Measurements from ENCODE around the gene TRIP10. TPM values are rescaled to one million over a fixed set of nuclear protein-coding genes. Genes with fewer than 3 reads are reported as not detected.

The TRIP10 gene
- total and polyA plus RNA-seq, 2 of the 13 experiments (the other 11 are each of a cell fraction or from before 2014, with no cell fraction given): 32.5 to 33.2 TPM

- TF ChIP-seq ZBTB4 (CRISPR knock-in tag; IDR thresholded peaks at IDR 0.05; ENCODE audit: borderline replicate concordance): peak; percentile 81; the same call in 1 of the 2 replicates
- TF ChIP-seq ZNF737 (CRISPR knock-in tag; IDR thresholded peaks at IDR 0.05; ENCODE audit: borderline replicate concordance): no peak
- TF ChIP-seq NFKBIZ (CRISPR knock-in tag; IDR thresholded peaks at IDR 0.05): no peak
- no peak for TF ChIP-seq SMARCC2 (IDR thresholded peaks at IDR 0.05)
- TF ChIP-seq FOXO1 (CRISPR knock-in tag; IDR thresholded peaks at IDR 0.05): peak; percentile 51
- TF ChIP-seq ELF1 (CRISPR knock-in tag; IDR thresholded peaks at IDR 0.05): peak; percentile 85
- TF ChIP-seq MTA3 (CRISPR knock-in tag; IDR thresholded peaks at IDR 0.05): no peak
- TF ChIP-seq HNF1B (CRISPR knock-in tag; IDR thresholded peaks at IDR 0.05): no peak
- 0 out of 2 replicates have a peak, but pooled peaks have one; percentile 43 for TF ChIP-seq ISX (CRISPR knock-in tag; conservative IDR thresholded peaks at IDR 0.05)
- no peak for TF ChIP-seq ZNF543 (CRISPR knock-in tag; IDR thresholded peaks at IDR 0.05)
- no peak for TF ChIP-seq ATRX (CRISPR knock-in tag; IDR thresholded peaks at IDR 0.05; ENCODE audit: borderline replicate concordance)
- TF ChIP-seq SKI (IDR thresholded peaks at IDR 0.05; ENCODE audit: partially characterized antibody): peak; percentile 12
- no peak for TF ChIP-seq TEF (CRISPR knock-in tag; IDR thresholded peaks at IDR 0.05)
- TF ChIP-seq ZNF781 (CRISPR knock-in tag; IDR thresholded peaks at IDR 0.05; ENCODE audit: borderline replicate concordance, not compliant biosample characterization): no peak
- no peak for TF ChIP-seq SP4 (CRISPR knock-in tag; IDR thresholded peaks at IDR 0.05)
- TF ChIP-seq ZNF646 (CRISPR knock-in tag; IDR thresholded peaks at IDR 0.05): no peak
These were observed 1.4 kb upstream of the TRIP10 start (continued) for GRCh38 chr19:6737873-6738786.

All from HepG2 (cell line).